Epithelial cell of proximal tubule (primary cell): ENCODE measurements around the gene REEP6. TPM values are rescaled to one million over a fixed set of nuclear protein-coding genes. Genes with fewer than 3 reads are reported as not detected.

Experiments
- DNase-seq: peaks from one replicate; pipeline ENCODE4 v3.0.0-alpha.2; 2011; ENCODE audit warnings: low read depth
- H3K4me3 ChIP-seq: 2 replicates; pipeline ENCODE4 v1.5.1; 2011; ENCODE audit warnings: low read depth, mild to moderate bottlenecking, low read length
- total RNA-seq: library from RNA; depleted of rRNA; stranded (reverse); fragments of >200 nt; gene quantifications from 2 replicates; pipeline ENCODE4 v1.2.3, GENCODE V29; 2015
- TF ChIP-seq, protein P1 (sequence below): conservative IDR thresholded peaks from 2 replicates; pipeline ENCODE4 v1.5.1; 2012; ENCODE audit warnings: low read depth, mild to moderate bottlenecking, low read length

REEP6 gene
- total RNA-seq, 1 donor from 2014 or later: 4.8 TPM

DNA sequence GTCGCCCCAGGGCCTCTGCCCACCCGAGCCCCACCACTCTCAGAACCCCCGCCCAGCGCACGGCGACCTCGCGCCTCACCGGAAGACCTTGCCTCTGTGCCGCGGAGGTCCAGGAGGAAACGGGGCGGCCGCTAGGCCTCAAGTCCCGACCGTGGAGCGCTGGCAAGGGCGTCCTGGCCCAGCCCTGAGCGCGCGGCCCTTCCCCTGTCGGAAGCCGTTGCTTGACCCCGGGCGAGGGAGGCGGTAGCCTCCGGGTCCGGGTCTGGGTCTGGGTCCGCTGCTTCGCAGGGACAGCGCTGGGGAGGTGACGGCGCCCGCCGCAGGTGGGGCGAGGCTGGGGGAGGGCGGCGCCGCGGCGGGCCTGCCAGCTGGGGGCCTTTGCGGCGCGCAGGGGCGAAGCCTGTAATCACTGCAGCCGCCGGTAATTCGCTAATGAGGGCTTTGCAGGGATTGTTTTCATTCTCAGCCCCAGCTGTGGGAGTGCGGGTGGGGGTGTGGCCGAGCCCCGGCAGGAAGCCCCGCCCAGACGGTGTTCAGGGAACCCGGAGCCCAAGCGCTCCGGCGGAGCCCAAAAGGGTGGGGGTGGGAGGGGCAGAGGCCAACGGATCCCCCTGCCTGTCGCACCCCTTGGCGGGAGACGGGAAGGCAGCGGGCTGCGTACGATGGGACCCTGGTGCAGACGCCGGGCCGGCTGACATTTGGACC is 20.5 kb upstream of the REEP6 start:
- DNase-seq: no peak
- peak overlapping the region; percentile 46 for H3K4me3 ChIP-seq
- TF ChIP-seq, protein P1, sequence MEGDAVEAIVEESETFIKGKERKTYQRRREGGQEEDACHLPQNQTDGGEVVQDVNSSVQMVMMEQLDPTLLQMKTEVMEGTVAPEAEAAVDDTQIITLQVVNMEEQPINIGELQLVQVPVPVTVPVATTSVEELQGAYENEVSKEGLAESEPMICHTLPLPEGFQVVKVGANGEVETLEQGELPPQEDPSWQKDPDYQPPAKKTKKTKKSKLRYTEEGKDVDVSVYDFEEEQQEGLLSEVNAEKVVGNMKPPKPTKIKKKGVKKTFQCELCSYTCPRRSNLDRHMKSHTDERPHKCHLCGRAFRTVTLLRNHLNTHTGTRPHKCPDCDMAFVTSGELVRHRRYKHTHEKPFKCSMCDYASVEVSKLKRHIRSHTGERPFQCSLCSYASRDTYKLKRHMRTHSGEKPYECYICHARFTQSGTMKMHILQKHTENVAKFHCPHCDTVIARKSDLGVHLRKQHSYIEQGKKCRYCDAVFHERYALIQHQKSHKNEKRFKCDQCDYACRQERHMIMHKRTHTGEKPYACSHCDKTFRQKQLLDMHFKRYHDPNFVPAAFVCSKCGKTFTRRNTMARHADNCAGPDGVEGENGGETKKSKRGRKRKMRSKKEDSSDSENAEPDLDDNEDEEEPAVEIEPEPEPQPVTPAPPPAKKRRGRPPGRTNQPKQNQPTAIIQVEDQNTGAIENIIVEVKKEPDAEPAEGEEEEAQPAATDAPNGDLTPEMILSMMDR: no peak

DNA sequence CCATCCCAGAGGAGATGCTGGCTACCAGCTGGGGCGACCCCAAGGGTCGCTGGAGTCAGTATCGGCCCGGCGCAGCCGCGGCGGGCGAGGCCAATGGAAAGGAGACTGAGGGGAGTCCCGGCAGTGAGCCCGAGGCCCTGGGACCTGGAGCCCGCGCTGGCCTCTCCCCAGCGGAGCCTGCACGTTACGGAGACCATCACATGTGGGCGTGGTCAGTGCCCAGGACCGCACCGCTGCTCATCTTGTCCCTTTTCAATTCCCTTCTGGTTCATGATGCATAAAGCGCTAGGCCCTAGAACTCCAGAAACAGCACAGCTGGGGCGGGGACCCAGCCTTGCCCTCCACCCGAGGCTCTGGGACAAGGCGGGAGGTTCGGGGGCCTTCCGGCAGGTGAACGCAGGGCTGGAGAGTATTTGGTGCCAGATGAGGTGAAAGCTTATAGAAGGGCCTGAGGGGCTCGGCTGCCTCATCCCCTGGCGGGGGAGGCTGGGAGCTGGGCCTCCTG is 19.9 kb upstream of the REEP6 start:
- H3K4me3 ChIP-seq: peak overlapping the region; percentile 46
- TF ChIP-seq, protein P1: no peak
- DNase-seq: no peak

DNA sequence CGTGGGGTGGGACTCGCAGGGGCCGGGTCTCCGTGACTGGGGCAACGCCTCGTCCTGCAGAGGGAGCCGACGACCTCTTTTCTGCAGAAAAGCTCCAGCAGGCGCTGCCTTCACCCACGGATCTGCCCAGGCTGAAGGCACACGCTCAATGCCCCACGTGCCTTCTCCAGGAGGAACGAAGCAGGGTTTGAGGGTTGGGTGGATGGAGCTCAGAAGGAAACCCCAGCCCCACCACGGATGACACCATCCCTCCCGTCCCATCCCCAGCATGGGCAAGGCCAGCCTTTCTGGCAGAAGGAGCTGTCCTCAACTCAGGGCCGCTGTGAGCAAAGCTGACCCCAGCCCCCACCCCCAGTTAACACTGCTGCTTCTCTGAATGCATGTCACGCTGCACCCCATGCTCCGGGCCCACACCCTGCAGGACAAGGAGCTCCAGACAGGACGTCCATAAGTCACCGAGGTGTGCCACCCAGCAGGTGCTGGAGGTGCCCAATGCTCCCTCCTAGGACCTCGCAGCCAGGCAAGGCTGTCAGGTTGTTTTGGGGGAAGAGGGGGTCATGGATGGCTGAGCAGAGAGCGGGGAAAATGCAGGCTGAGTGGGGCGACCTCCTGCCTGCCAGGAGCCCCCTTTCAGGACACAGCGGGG is 19.3 kb upstream of the REEP6 start:
- TF ChIP-seq, protein P1: peak; percentile 28

DNA sequence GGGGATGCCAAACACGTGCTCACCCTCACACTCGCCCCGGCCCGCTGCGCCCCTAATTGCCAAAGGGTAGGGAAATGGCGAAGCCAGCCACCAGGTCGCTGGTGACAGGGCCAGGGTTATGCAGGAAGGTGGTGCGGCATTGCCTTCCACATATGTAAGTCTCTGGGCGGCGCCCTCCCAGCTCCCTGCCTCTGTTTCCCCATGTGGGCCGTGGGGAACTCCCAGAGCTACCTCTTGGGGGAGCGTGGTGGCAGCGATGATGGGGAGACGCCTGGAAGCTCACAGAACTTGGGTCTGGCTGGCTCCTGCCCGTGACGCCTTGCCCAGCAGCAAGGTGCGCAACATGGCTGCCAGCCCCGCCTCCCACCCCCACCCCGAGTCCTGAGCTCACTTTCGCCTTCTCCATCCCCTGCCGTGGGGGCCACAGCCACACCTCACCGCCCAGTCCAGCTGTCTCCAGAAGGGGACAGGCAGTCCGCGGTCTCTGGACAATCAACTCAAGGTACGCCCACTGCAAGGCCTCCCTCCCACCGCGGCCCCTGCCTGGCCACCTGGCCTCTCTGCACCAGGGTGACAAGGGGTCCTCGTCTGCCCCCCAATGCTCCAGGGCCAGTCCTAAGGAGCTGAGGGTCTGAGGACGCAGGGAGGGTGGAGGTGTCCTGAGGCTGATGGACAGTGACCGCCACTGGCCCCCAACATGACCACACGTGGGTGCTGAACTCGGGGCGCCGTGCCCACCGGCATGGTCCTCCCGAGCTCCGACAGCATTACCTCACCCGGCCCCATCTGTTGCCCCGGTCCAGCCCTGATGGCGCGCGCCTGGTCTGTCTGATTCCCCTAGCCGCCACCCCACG is 18.5 kb upstream of the REEP6 start:
- no peak for DNase-seq
- TF ChIP-seq, protein P1: no peak
- H3K4me3 ChIP-seq: no peak overlapping the region

More for the DNA sequence above, 19.3 kb upstream of the REEP6 start:
- DNase-seq: no peak
- no peak overlapping the region for H3K4me3 ChIP-seq

DNA sequence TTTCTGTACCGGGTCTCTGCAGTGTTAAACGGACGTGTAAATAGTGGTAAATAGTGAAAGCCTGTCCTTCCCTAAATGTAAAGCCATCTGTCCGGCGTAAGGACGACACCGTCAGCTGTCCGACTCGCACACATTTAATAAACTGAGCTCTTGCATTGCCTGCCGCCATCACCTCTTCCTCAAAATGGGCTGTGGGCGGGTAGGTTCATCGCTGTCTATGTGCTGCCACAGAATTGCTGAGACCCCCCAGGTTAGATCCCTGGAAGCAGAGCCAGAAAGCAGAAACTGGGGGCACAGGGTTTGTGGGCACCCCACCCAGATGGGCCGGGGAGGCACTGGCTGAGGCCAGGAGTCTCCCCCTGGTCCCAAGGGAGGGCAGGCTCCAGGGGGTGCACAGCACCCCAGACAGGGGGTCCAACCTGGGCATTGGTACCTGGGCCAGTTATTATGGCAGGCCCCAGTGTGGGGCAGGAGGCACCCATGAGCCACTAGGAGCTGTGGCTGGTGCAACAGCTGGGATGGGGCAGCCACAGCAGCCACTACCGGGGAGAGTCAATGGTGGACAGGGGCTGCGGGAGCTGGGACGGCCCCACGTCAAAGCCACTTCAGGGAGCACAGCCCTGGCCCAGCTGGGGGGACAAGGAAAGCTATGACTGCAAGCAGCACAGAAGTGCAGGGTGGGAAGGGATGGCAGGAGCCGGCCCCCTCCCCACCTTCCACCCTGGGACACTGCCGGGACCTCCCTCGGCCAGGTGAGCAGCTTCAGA is 17.7 kb upstream of the REEP6 start:
- TF ChIP-seq, protein P1: no peak
- no peak for DNase-seq
- H3K4me3 ChIP-seq: no peak overlapping the region

DNA sequence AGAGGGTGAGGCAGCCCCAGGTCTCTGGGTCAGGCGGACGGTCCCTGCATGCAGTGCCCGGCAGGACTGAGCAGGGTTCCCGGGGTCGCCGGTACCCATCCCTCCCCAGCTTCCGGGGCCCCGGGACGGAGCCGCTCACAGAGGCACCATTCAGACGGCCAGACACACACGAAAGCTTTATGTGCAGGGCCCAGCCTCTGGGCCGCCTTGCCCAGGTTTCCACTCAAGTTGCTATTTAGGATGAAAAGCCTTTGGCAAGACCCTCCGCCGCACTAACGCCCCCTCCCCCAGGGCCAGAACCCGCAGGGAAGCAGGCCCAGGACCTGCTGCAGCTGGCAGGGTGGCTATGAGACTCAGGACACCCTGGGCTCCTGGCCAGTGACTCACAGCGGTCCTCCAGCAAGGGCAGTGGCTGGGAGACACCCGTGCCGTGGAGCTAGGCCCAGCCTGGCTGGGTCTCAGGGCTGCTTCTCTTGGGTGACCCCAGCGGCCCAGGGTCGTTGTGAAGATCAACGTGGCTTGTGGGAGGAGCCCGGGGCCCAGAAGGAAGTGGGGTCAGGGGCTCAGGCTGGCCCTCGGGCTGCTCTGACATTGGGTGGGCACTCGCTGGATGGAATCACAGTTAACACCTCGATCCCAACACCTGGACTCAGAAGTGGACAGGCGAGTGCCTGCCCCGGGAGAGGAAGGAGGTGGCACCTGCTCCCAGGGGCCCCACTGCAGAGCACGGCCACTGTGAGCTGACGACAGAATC is 16.8 kb upstream of the REEP6 start:
- H3K4me3 ChIP-seq: no peak overlapping the region
- no peak for DNase-seq
- TF ChIP-seq, protein P1: no peak
